B cell (primary cell): ENCODE data around the gene DYDC2. TPM values are rescaled to one million over a fixed set of nuclear protein-coding genes. Genes with fewer than 3 reads are reported as not detected.

Experiments
- ATAC-seq: fragments of 200-7000 bp; cut with Tn5 transposase; one replicate; pipeline ENCODE4 v1.10.0; 2021; ENCODE audit warnings: low read depth, mild to moderate bottlenecking, moderate number of reproducible peaks, moderate library complexity
- CTCF ChIA-PET: fragments of 350-600 bp; sonication (Branson Sonifier 250); formaldehyde crosslinking; loops from one replicate; lab custom pipeline; 2021; ENCODE audit warnings: antibody characterized with exemption, inconsistent platforms; lab: Charles Lee
- POLR2A ChIA-PET: fragments of 350-600 bp; sonication (Branson Sonifier 250); formaldehyde crosslinking; loops from one replicate; lab custom pipeline; 2021; ENCODE audit warnings: antibody characterized with exemption; lab: Charles Lee
- DNase-seq: peaks from one replicate; pipeline ENCODE4 v3.0.0; 2013
- H2AFZ ChIP-seq: 2 replicates; pipeline ENCODE4 v1.6.1; 2012; ENCODE audit warnings: mild to moderate bottlenecking, low read depth, low read length; ENCODE audit not compliant: insufficient read depth, poor library complexity, severe bottlenecking
- H3K27ac ChIP-seq, 2 donors: 1 replicate in 1 of 2; 2 replicates in 1 of 2; pipeline ENCODE4 v1.5.1; 2012 to 2013; ENCODE audit warnings: low read length in 2 of 2, mild to moderate bottlenecking in 2 of 2, moderate library complexity in 1 of 2
- H3K27me3 ChIP-seq, 4 experiments: fragments of 200-600 bp in 1 of 4; sonication (generic) in 1 of 4; replicated peaks in 1 of 4; 1 replicate in 2 of 4; 2 replicates in 2 of 4; pipeline versions ENCODE4 v1.6.1 to v1.7.0; 2013 to 2016; ENCODE audit warnings: low read length in 3 of 4, mild to moderate bottlenecking in 2 of 4, mixed read lengths in 1 of 4, moderate library complexity in 1 of 4; ENCODE audit not compliant: insufficient read depth in 4 of 4, control insufficient read depth in 3 of 4; ENCODE audit errors: control extremely low read depth in 1 of 4
- H3K36me3 ChIP-seq, 2 experiments: replicated peaks in 1 of 2; 1 replicate in 1 of 2; 2 replicates in 1 of 2; pipeline versions ENCODE4 v1.6.1 to v1.7.1; 2013; ENCODE audit warnings: low read length in 1 of 2; ENCODE audit not compliant: insufficient read depth in 2 of 2, control insufficient read depth in 1 of 2; ENCODE audit errors: control extremely low read depth in 1 of 2, extremely low read depth in 1 of 2
- H3K4me1 ChIP-seq, 2 donors: fragments of 200-600 bp in 1 of 2; sonication (generic) in 1 of 2; 1 replicate in 1 of 2; 2 replicates in 1 of 2; pipeline versions ENCODE4 v1.5.1 to v1.6.1; 2013 to 2017; ENCODE audit warnings: low read length in 2 of 2; ENCODE audit not compliant: control insufficient read depth in 2 of 2, insufficient read depth in 2 of 2
- H3K4me2 ChIP-seq: replicated peaks from 2 replicates; pipeline ENCODE3; 2012; ENCODE audit warnings: mild to moderate bottlenecking, low read depth, low read length; ENCODE audit not compliant: poor library complexity, severe bottlenecking
- H3K4me3 ChIP-seq, 5 experiments: fragments of 200-600 bp in 1 of 5; sonication (generic) in 1 of 5; 1 replicate in 3 of 5; 2 replicates in 2 of 5; pipeline versions ENCODE4 v1.5.1 to v1.7.0; 2011 to 2016; ENCODE audit warnings: low read length in 4 of 5, mild to moderate bottlenecking in 4 of 5, low read depth in 2 of 5, control low read depth in 1 of 5, moderate library complexity in 1 of 5; ENCODE audit not compliant: insufficient read depth in 1 of 5; ENCODE audit errors: control extremely low read depth in 1 of 5, extremely low read depth in 1 of 5
- H3K79me2 ChIP-seq: fragments of 200-600 bp; sonication (generic); one replicate; pipeline ENCODE4 v1.6.0; 2016; ENCODE audit warnings: low read length; ENCODE audit not compliant: control insufficient read depth, insufficient read depth
- H3K9ac ChIP-seq: fragments of 200-600 bp; sonication (generic); 2 replicates; pipeline ENCODE4 v1.6.1; 2017; ENCODE audit warnings: mild to moderate bottlenecking, low read length, moderate library complexity
- H3K9me3 ChIP-seq, 3 donors: one replicate each; pipeline versions ENCODE4 v1.6.1 to v1.7.1; 2013; ENCODE audit warnings: low read length in 2 of 3; ENCODE audit not compliant: control insufficient read depth in 2 of 3, insufficient read depth in 1 of 3; ENCODE audit errors: control extremely low read depth in 1 of 3
- H4K20me1 ChIP-seq: 2 replicates; pipeline ENCODE4 v1.6.0; 2012; ENCODE audit warnings: mild to moderate bottlenecking, low read length; ENCODE audit not compliant: insufficient read depth, control insufficient read depth, poor library complexity, severe bottlenecking
- H3K27ac Mint-ChIP-seq: one replicate; pipeline ENCODE4 v1.8.0; 2021; ENCODE audit warnings: mixed read lengths
- H3K27me3 Mint-ChIP-seq: one replicate; pipeline ENCODE4 v1.8.0; 2021; ENCODE audit warnings: mixed read lengths
- H3K4me1 Mint-ChIP-seq: one replicate; pipeline ENCODE4 v1.8.0; 2021; ENCODE audit warnings: mixed read lengths
- H3K4me3 Mint-ChIP-seq: one replicate; pipeline ENCODE4 v1.8.0; 2021; ENCODE audit warnings: mixed read lengths
- H3K9me3 Mint-ChIP-seq: one replicate; pipeline ENCODE4 v1.8.0; 2022; ENCODE audit warnings: mixed read lengths; ENCODE audit not compliant: insufficient read depth
- CTCF ChIP-seq: fragments of 200-600 bp; IDR thresholded peaks from one replicate; pipeline ENCODE4 v1.8.0; 2022; ENCODE audit warnings: antibody characterized with exemption, mild to moderate bottlenecking
- EZH2 ChIP-seq: IDR thresholded peaks from 2 replicates; pipeline ENCODE4 v1.6.1; 2012; ENCODE audit warnings: borderline replicate concordance, low read depth, mild to moderate bottlenecking, moderate library complexity, low read length; ENCODE audit not compliant: insufficient read depth, poor library complexity, severe bottlenecking
- WGBS: methylation state at CpG from one replicate; pipeline ENCODE4 v1.1.5; 2013; ENCODE audit warnings: missing lambda C conversion rate; ENCODE audit not compliant: insufficient coverage; 5-methylcytosine and 5-hydroxymethylcytosine counted together
- intact Hi-C: fragments of 100-400 bp; cut with micrococcal nuclease; formaldehyde crosslinking; loops from one replicate; pipeline ENCODE4 v1.10.0; 2022
- polyA plus RNA-seq: library from polyadenylated mRNA; depleted of rRNA; stranded (reverse); fragments of >200 nt; gene quantifications from 2 replicates; pipeline ENCODE4 v1.2.3, GENCODE V29; 2012
- total RNA-seq, 2 donors: library from RNA; stranded (reverse); fragments of 120-200 nt in 1 of 2; gene quantifications; 1 replicate in 1 of 2; 2 replicates in 1 of 2; pipeline versions ENCODE4 v1.2.3 to v1.2.4, GENCODE V29; 2013 to 2022

DYDC2 gene
- total and polyA plus RNA-seq, 2 donors (not counting 1 experiment from before 2014, with no cell fraction given) = not detected

GRCh38 chr10:80394358-80394916 lies 37.9 kb downstream of the DYDC2 start:
- ChIA-PET POLR2A (no interaction called here), CTCF (no interaction called here)
- Histone ChIP-seq H3K79me2 (no peaks in the 10 kb centered on the region), H3K36me3 (no peaks in the 10 kb centered on the region), H4K20me1 (no peaks in the 10 kb centered on the region), H3K4me2 (no peak overlapping the region), H3K9me3 (no peaks in the 10 kb centered on the region), H3K9ac (no peak overlapping the region), H3K4me1 (no peaks in the 10 kb centered on the region), H2AFZ (no peak overlapping the region), H3K4me3 (no peak overlapping the region), H3K27me3 (peaks cover 0 to 3% (median 0%) of the 10 kb centered on the region in 4 experiments), H3K27ac (no peak overlapping the region)
- no peak overlapping the region for H3K27ac Mint-ChIP-seq
- no peak for TF ChIP-seq CTCF
- no peak for TF ChIP-seq EZH2
- ATAC-seq (no peak), DNase-seq (no peak)
- peaks cover 10% of the 10 kb centered on the region for H3K27me3 Mint-ChIP-seq
- no peak overlapping the region for H3K4me3 Mint-ChIP-seq
- no peaks in the 10 kb centered on the region for H3K4me1 Mint-ChIP-seq
- no CpG with 5 or more reads among the region's 2 CpGs for WGBS
- intact Hi-C loops = no loop called here
- no peaks in the 10 kb centered on the region for H3K9me3 Mint-ChIP-seq

- POLR2A ChIA-PET = no interaction called here
Observed at GRCh38 chr10:80397014-80397413, 40.4 kb downstream of the DYDC2 start.

More at GRCh38 chr10:80397014-80397413, 40.4 kb downstream of the DYDC2 start:
- H2AFZ ChIP-seq = no peak overlapping the region
- no peaks in the 10 kb centered on the region for H3K27me3 ChIP-seq
- CTCF ChIA-PET = no interaction called here
- Mint-ChIP-seq H3K4me1 (no peaks in the 10 kb centered on the region), H3K27me3 (peaks cover 5% of the 10 kb centered on the region), H3K9me3 (no peaks in the 10 kb centered on the region), H3K4me3 (no peak overlapping the region), H3K27ac (no peak overlapping the region)
- intact Hi-C loops = no loop called here
- no peak overlapping the region for H3K9ac ChIP-seq
- no peaks in the 10 kb centered on the region for H4K20me1 ChIP-seq
- no peaks in the 10 kb centered on the region for H3K9me3 ChIP-seq
- no peaks in the 10 kb centered on the region for H3K79me2 ChIP-seq
- ATAC-seq = no peak
- H3K4me3 ChIP-seq = no peak overlapping the region
- H3K36me3 ChIP-seq = no peaks in the 10 kb centered on the region
- DNase-seq = no peak
- no peak overlapping the region for H3K4me2 ChIP-seq
- no peak overlapping the region for H3K27ac ChIP-seq
- no CpG with 5 or more reads among the region's 2 CpGs for WGBS
- no peak for TF ChIP-seq EZH2
- TF ChIP-seq CTCF = no peak
- H3K4me1 ChIP-seq = no peaks in the 10 kb centered on the region
